ENCODE data around the gene GMDS.

Gene GMDS

GRCh38 chr6:1576166-1576565, 669.2 kb downstream of the GMDS start:
- no peak for ATAC-seq
- TF ChIP-seq, protein P1, sequence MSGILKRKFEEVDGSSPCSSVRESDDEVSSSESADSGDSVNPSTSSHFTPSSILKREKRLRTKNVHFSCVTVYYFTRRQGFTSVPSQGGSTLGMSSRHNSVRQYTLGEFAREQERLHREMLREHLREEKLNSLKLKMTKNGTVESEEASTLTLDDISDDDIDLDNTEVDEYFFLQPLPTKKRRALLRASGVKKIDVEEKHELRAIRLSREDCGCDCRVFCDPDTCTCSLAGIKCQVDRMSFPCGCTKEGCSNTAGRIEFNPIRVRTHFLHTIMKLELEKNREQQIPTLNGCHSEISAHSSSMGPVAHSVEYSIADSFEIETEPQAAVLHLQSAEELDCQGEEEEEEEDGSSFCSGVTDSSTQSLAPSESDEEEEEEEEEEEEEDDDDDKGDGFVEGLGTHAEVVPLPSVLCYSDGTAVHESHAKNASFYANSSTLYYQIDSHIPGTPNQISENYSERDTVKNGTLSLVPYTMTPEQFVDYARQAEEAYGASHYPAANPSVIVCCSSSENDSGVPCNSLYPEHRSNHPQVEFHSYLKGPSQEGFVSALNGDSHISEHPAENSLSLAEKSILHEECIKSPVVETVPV (CRISPR knock-in tag; IDR thresholded peaks at IDR 0.05): no peak
- TF ChIP-seq ISL1 (CRISPR knock-in tag; IDR thresholded peaks at IDR 0.05) (no peak), TOX (CRISPR knock-in tag; IDR thresholded peaks at IDR 0.05; ENCODE audit: borderline replicate concordance) (no peak)
- TF ChIP-seq, protein P2, sequence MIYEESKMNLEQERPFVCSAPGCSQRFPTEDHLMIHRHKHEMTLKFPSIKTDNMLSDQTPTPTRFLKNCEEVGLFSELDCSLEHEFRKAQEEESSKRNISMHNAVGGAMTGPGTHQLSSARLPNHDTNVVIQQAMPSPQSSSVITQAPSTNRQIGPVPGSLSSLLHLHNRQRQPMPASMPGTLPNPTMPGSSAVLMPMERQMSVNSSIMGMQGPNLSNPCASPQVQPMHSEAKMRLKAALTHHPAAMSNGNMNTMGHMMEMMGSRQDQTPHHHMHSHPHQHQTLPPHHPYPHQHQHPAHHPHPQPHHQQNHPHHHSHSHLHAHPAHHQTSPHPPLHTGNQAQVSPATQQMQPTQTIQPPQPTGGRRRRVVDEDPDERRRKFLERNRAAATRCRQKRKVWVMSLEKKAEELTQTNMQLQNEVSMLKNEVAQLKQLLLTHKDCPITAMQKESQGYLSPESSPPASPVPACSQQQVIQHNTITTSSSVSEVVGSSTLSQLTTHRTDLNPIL (CRISPR knock-in tag; IDR thresholded peaks at IDR 0.05; ENCODE audit: low read depth): no peak

DNA sequence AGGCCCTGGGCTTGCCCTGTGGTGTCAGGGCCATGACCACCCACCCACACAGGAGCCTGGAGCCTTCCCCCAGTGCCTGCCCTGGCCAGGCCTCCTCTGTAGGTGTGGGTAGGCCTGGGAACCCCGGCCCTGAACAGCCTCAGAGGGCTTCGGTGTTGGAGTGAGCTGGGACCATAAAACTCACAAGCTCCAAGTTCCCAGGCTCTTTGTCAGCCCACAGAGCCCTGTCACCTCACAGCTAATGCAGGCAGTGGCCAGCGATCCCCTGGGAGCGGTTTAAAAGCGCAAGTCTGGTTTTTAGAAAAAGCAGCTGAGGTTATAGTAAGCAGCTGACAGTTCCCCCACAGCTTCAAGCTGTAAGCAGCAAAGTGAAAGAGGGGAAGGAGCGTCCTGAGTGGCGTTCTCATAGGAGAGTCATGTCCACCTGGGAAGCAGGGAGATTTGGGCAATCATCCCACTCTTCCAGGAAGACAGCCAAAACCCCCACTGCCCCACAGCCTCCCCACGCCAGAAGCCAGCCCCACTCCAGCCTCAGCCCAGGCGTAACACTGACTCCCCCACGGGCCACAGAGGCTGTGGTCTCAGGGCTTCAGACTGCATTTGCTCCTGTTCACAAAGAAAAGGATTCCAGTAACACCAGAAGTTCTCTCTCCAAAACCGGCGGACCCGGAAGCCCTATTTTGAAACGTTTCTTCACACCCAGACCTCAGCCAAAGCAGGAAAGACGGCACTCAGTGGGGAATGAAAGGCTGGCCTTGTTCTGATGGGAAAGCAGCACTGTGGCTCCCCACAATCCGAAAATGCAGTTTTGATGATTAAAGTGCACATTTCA, 670.0 kb downstream of the GMDS start:
- TF ChIP-seq ESRRG (CRISPR knock-in tag; IDR thresholded peaks at IDR 0.05) (no peak), RARB (CRISPR knock-in tag; IDR thresholded peaks at IDR 0.05) (no peak), ZC3H10 (CRISPR knock-in tag; IDR thresholded peaks at IDR 0.05) (no peak), ZNF70 (CRISPR knock-in tag; IDR thresholded peaks at IDR 0.05) (no peak), ISL1 (CRISPR knock-in tag; IDR thresholded peaks at IDR 0.05) (no peak), ZNF565 (CRISPR knock-in tag; conservative IDR thresholded peaks at IDR 0.05; ENCODE audit: low read depth) (no peak), ZFP30 (CRISPR knock-in tag; IDR thresholded peaks at IDR 0.05) (no peak), SNAI2 (CRISPR knock-in tag; IDR thresholded peaks at IDR 0.05) (no peak), POU6F1 (CRISPR knock-in tag; IDR thresholded peaks at IDR 0.05; ENCODE audit: borderline replicate concordance, low read depth) (no peak), ZFP3 (CRISPR knock-in tag; IDR thresholded peaks at IDR 0.05) (no peak)
- ATAC-seq: no peak; the same call in 2 of the 3 replicates

GRCh38 chr6:1574890-1575209, 670.6 kb downstream of the GMDS start:
- TF ChIP-seq, protein P1 (CRISPR knock-in tag; IDR thresholded peaks at IDR 0.05): no peak
- TF ChIP-seq ZNF565 (CRISPR knock-in tag; conservative IDR thresholded peaks at IDR 0.05; ENCODE audit: low read depth) (no peak), CSDC2 (CRISPR knock-in tag; IDR thresholded peaks at IDR 0.05) (no peak), TOX (CRISPR knock-in tag; IDR thresholded peaks at IDR 0.05; ENCODE audit: borderline replicate concordance) (no peak), ZNF70 (CRISPR knock-in tag; IDR thresholded peaks at IDR 0.05) (no peak), ZNF8 (CRISPR knock-in tag; IDR thresholded peaks at IDR 0.05) (no peak), ARNTL (CRISPR knock-in tag; IDR thresholded peaks at IDR 0.05; ENCODE audit: borderline replicate concordance, low read depth) (no peak), RARB (CRISPR knock-in tag; IDR thresholded peaks at IDR 0.05) (no peak), ZC3H10 (CRISPR knock-in tag; IDR thresholded peaks at IDR 0.05) (no peak), OSR1 (CRISPR knock-in tag; IDR thresholded peaks at IDR 0.05) (no peak), BACH2 (CRISPR knock-in tag; IDR thresholded peaks at IDR 0.05; ENCODE audit: borderline replicate concordance) (no peak), ESRRG (CRISPR knock-in tag; IDR thresholded peaks at IDR 0.05) (no peak), SNAI2 (CRISPR knock-in tag; IDR thresholded peaks at IDR 0.05) (no peak), ISL1 (CRISPR knock-in tag; IDR thresholded peaks at IDR 0.05) (no peak)
- TF ChIP-seq, protein P3, sequence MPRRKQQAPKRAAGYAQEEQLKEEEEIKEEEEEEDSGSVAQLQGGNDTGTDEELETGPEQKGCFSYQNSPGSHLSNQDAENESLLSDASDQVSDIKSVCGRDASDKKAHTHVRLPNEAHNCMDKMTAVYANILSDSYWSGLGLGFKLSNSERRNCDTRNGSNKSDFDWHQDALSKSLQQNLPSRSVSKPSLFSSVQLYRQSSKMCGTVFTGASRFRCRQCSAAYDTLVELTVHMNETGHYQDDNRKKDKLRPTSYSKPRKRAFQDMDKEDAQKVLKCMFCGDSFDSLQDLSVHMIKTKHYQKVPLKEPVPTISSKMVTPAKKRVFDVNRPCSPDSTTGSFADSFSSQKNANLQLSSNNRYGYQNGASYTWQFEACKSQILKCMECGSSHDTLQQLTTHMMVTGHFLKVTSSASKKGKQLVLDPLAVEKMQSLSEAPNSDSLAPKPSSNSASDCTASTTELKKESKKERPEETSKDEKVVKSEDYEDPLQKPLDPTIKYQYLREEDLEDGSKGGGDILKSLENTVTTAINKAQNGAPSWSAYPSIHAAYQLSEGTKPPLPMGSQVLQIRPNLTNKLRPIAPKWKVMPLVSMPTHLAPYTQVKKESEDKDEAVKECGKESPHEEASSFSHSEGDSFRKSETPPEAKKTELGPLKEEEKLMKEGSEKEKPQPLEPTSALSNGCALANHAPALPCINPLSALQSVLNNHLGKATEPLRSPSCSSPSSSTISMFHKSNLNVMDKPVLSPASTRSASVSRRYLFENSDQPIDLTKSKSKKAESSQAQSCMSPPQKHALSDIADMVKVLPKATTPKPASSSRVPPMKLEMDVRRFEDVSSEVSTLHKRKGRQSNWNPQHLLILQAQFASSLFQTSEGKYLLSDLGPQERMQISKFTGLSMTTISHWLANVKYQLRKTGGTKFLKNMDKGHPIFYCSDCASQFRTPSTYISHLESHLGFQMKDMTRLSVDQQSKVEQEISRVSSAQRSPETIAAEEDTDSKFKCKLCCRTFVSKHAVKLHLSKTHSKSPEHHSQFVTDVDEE (CRISPR knock-in tag; IDR thresholded peaks at IDR 0.05): no peak
- no peak for ATAC-seq

All from SK-N-SH treated with all-trans-retinoic acid at 6 μM for 48 hours (cell line).